GM23248 (cell line): ENCODE results near the gene PRR23B. TPM values are rescaled to one million over a fixed set of nuclear protein-coding genes. Genes with fewer than 3 reads are reported as not detected.

Experiments used
- DNase-seq: peaks from one replicate; pipeline ENCODE4 v3.0.0-alpha.2; 2015
- H2AFZ ChIP-seq: fragments of 200-600 bp; sonication (generic); 2 replicates; pipeline ENCODE4 v1.6.1; 2016; ENCODE audit warnings: antibody characterized with exemption
- H3F3A ChIP-seq: fragments of 200-600 bp; sonication (generic); 2 replicates; pipeline ENCODE4 v1.6.1; 2016; ENCODE audit warnings: mild to moderate bottlenecking, antibody characterized with exemption, mixed run types; ENCODE audit not compliant: insufficient read depth
- H3K27ac ChIP-seq: fragments of 200-600 bp; sonication (generic); 2 replicates; pipeline ENCODE4 v1.5.1; 2016; ENCODE audit warnings: mild to moderate bottlenecking
- H3K27me3 ChIP-seq: fragments of 200-600 bp; sonication (generic); replicated peaks from 2 replicates; pipeline ENCODE4 v1.6.1; 2016; ENCODE audit warnings: mild to moderate bottlenecking; ENCODE audit not compliant: insufficient read depth
- H3K36me3 ChIP-seq: fragments of 200-600 bp; sonication (generic); 2 replicates; pipeline ENCODE4 v1.6.1; 2016; ENCODE audit warnings: low read depth, mild to moderate bottlenecking
- H3K4me1 ChIP-seq: fragments of 200-600 bp; sonication (generic); 2 replicates; pipeline ENCODE4 v1.6.1; 2016; ENCODE audit warnings: mild to moderate bottlenecking; ENCODE audit not compliant: insufficient read depth
- H3K4me2 ChIP-seq: fragments of 200-600 bp; sonication (generic); one replicate; pipeline ENCODE4 v1.6.1; 2016; ENCODE audit warnings: mild to moderate bottlenecking; ENCODE audit not compliant: unreplicated experiment
- H3K4me3 ChIP-seq: fragments of 200-600 bp; sonication (generic); 2 replicates; pipeline ENCODE4 v1.5.1; 2016; ENCODE audit warnings: mild to moderate bottlenecking
- H3K79me2 ChIP-seq: fragments of 200-600 bp; sonication (generic); 2 replicates; pipeline ENCODE4 v1.6.1; 2016; ENCODE audit warnings: mild to moderate bottlenecking; ENCODE audit not compliant: insufficient read depth
- H3K9ac ChIP-seq: fragments of 200-600 bp; sonication (generic); 2 replicates; pipeline ENCODE4 v1.6.1; 2016; ENCODE audit warnings: mild to moderate bottlenecking
- H3K9me2 ChIP-seq: fragments of 200-600 bp; sonication (generic); 2 replicates; pipeline ENCODE4 v1.6.1; 2016; ENCODE audit warnings: mixed run types, mild to moderate bottlenecking, moderate library complexity; ENCODE audit not compliant: insufficient read depth
- H3K9me3 ChIP-seq: fragments of 200-600 bp; sonication (generic); one replicate; pipeline ENCODE4 v1.6.1; 2017; ENCODE audit warnings: low read depth
- H4K20me1 ChIP-seq: fragments of 200-600 bp; sonication (generic); 2 replicates; pipeline ENCODE4 v1.6.0; 2016; ENCODE audit not compliant: insufficient read depth
- EZH2 ChIP-seq: fragments of 200-600 bp; sonication (generic); IDR thresholded peaks from 2 replicates; pipeline ENCODE4 v1.6.1; 2018; ENCODE audit warnings: antibody characterized with exemption, mild to moderate bottlenecking; ENCODE audit not compliant: insufficient read depth, poor library complexity, severe bottlenecking
- EZH2phosphoT487 ChIP-seq: fragments of 200-600 bp; sonication (generic); IDR thresholded peaks from 2 replicates; pipeline ENCODE4 v1.6.1; 2018; ENCODE audit warnings: antibody characterized with exemption, moderate library complexity, mild to moderate bottlenecking, low read depth; ENCODE audit not compliant: insufficient read depth
- whole genome bisulfite sequencing, 2 experiments: methylation state at CpG; one replicate each; pipeline ENCODE4 v1.1.6; 2015 to 2017; ENCODE audit warnings: low lambda C conversion rate in 2 of 2, low coverage in 1 of 2; ENCODE audit errors: missing lambda C conversion rate in 2 of 2; 5-methylcytosine and 5-hydroxymethylcytosine counted together
- in situ Hi-C: fragments of 300-500 bp; cut with MboI; formaldehyde crosslinking; loops from 2 replicates; pipeline ENCODE4 v1.15.0; 2020
- polyA plus RNA-seq: library from polyadenylated mRNA; unstranded; fragments of >200 nt; fragmentation: Nextera tagmentation; extraction: Ambion mirVana; gene quantifications from 2 replicates; pipeline ENCODE4 v1.2.1, GENCODE V29; 2016
- total RNA-seq: library from RNA; depleted of rRNA; stranded (reverse); fragments of >200 nt; shearing (Covaris generic); gene quantifications from 2 replicates; pipeline ENCODE4 v1.2.3, GENCODE V29; 2014; rRNA removed

The PRR23B gene
- total and polyA plus RNA-seq, 2 experiments from 2014 or later: not detected

DNA sequence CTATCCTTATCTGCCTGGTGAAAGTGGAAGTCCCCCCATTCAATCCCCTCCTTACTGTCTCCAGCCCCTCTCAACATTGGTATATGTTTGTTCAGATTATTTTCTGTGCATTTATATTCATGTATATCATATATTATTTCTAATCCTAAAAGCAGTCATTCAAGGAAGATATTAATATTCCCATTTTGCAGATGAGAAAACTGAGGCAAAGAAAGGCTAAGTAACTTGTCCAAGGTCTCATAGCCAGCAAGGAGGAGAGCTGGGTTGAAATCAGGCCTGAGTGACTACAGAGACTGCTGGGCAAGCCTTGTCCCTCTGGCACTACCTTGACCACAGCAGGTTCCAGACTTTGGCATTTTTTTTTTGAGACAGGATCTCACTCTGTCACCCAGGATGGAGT lies 44.7 kb downstream of the PRR23B start:
- in situ Hi-C loops: no loop called here
- Histone ChIP-seq H3K36me3 (no peaks in the 10 kb centered on the region), H3K79me2 (no peaks in the 10 kb centered on the region), H3K4me3 (no peak overlapping the region), H3K27me3 (peaks cover 6% of the 10 kb centered on the region; the same call in 1 of the 2 replicates), H4K20me1 (no peaks in the 10 kb centered on the region), H3F3A (no peaks in the 10 kb centered on the region), H3K9me2 (no peaks in the 10 kb centered on the region), H2AFZ (no peak overlapping the region), H3K4me2 (no peak overlapping the region), H3K9ac (no peak overlapping the region), H3K4me1 (no peaks in the 10 kb centered on the region), H3K9me3 (no peaks in the 10 kb centered on the region), H3K27ac (no peak overlapping the region)
- TF ChIP-seq EZH2phosphoT487 (no peak), EZH2 (no peak)
- DNase-seq: no peak

DNA sequence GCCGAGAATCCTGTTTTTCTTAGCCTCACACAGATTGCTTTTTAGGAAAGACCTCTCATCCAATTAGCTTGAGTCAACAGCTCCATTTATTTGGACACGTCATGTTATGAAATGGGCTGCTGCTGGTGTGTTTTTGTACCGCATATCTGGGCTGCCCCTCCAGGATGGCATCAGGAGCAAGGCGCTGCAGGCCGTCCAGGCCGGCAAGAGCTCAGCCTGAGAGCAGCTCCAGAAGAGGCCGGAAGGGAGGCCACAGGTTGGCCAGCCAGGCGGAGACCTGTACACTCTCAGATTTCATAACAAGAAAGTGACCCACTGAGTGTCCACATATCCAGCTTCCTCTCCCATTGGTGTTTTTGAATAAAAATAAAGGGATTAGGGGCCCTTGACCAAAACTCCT lies 45.4 kb downstream of the PRR23B start:
- no peak overlapping the region for H3K4me2 ChIP-seq
- no peak overlapping the region for H3K9ac ChIP-seq
- 97 to 98% methylated on average over 8 of the region's 8 CpGs for WGBS, 2 experiments
- TF ChIP-seq EZH2: no peak
- no peak for TF ChIP-seq EZH2phosphoT487
- H3K27me3 ChIP-seq: peaks cover 9% of the 10 kb centered on the region; the same call in 1 of the 2 replicates
- no peak overlapping the region for H3K27ac ChIP-seq
- DNase-seq: no peak
- no peaks in the 10 kb centered on the region for H3K9me3 ChIP-seq
- no peaks in the 10 kb centered on the region for H3K36me3 ChIP-seq
- in situ Hi-C loops: no loop called here
- H4K20me1 ChIP-seq: no peaks in the 10 kb centered on the region
- H3K4me1 ChIP-seq: no peaks in the 10 kb centered on the region
- no peaks in the 10 kb centered on the region for H3K79me2 ChIP-seq
- H3F3A ChIP-seq: no peaks in the 10 kb centered on the region
- no peaks in the 10 kb centered on the region for H3K9me2 ChIP-seq
- no peak overlapping the region for H3K4me3 ChIP-seq
- no peak overlapping the region for H2AFZ ChIP-seq

DNA sequence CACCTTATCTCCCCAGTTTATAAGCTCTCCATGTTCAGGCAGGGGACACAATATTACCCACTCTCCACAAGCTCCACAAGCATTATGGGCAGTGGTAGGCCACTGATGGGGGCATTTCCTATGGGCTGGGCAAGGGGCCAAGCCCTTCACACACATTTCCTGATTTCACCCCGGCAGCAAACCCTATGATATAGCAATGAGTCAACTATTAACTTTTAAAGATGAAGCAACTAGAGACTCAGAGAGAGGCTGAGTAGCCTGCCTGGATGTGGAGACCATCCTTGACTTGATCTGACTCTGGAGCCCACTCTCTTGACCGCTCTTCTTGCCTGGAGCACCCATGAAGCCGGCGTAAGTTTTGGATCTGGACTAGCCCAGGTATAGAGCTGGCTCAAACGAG lies 46.3 kb downstream of the PRR23B start:
- Histone ChIP-seq H4K20me1 (no peaks in the 10 kb centered on the region), H3K27ac (no peak overlapping the region), H3K9me3 (no peaks in the 10 kb centered on the region), H3K4me3 (no peak overlapping the region), H3K36me3 (no peaks in the 10 kb centered on the region), H3K9ac (no peak overlapping the region), H3K79me2 (no peaks in the 10 kb centered on the region), H3K27me3 (peaks cover 15% of the 10 kb centered on the region; the same call in 1 of the 2 replicates), H3K4me2 (no peak overlapping the region), H3K9me2 (no peaks in the 10 kb centered on the region), H2AFZ (no peak overlapping the region), H3K4me1 (no peaks in the 10 kb centered on the region), H3F3A (no peaks in the 10 kb centered on the region)
- in situ Hi-C loops: no loop called here
- WGBS, 2 experiments: 46 to 48% methylated on average over 5 of the region's 5 CpGs
- peak; percentile 67 for DNase-seq
- TF ChIP-seq EZH2phosphoT487 (no peak), EZH2 (no peak)

DNA sequence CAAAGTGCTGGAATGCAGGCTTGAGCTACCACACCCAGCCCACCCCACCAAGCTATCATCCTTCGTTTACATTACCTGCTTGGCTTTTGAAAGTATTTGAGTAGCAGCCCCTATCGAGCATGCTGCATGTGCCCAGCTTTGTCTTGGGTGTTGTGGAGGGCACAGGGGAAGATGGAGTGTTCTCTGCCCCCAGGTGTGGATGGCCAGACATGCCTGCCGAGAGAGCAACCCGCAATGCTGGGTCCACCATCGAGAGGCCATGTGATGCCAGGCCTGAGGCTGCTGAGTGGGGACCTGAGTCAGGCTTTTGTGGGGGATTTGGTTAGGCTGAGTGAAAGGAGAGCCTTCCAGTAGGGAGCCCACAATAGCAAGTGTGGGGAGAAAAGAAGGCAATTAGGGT lies 47.8 kb downstream of the PRR23B start:
- TF ChIP-seq EZH2phosphoT487 (no peak), EZH2 (no peak)
- H3K4me1 ChIP-seq: no peaks in the 10 kb centered on the region
- in situ Hi-C loops: no loop called here
- H3K9me2 ChIP-seq: no peaks in the 10 kb centered on the region
- no peak for DNase-seq
- peaks cover 16% of the 10 kb centered on the region; the same call in 1 of the 2 replicates for H3K27me3 ChIP-seq
- H3K27ac ChIP-seq: no peak overlapping the region
- H2AFZ ChIP-seq: no peak overlapping the region
- no peak overlapping the region for H3K9ac ChIP-seq
- H4K20me1 ChIP-seq: no peaks in the 10 kb centered on the region
- no peaks in the 10 kb centered on the region for H3K9me3 ChIP-seq
- H3K79me2 ChIP-seq: no peaks in the 10 kb centered on the region
- H3K4me3 ChIP-seq: no peak overlapping the region
- H3K36me3 ChIP-seq: no peaks in the 10 kb centered on the region
- H3F3A ChIP-seq: no peaks in the 10 kb centered on the region
- H3K4me2 ChIP-seq: no peak overlapping the region
- WGBS, 2 experiments: 76 to 85% methylated on average over 5 of the region's 5 CpGs

DNA sequence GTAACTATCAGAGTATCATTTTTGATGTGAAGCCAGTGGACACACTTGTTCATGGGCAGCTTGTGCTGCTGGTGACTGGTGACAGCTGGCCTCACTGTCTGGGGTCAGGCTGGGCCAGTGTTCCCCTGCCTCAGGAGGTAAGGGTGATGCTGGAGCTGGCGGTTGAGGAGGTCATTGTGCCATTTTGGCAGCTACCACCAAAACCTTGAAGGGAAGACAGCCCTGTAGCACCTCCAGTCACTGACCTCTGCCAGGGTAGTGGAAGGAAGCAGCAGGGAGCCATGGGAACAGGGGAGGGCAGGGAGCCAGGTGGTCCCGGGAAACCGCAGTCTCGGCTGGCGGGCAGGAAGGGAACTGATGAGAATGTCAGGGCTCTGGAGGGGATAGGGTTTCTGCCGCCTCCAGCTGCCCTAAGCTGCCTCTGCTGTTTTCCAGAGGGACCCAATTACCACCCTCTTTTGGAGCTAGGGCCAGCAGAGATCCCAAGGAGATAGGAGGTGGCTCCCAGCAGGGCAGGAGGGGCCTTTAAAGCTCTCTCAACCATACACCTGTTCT lies 48.9 kb downstream of the PRR23B start:
- H3K27ac ChIP-seq: no peak overlapping the region
- no peak overlapping the region for H3K4me3 ChIP-seq
- H3K27me3 ChIP-seq: peaks cover 16% of the 10 kb centered on the region; the same call in 1 of the 2 replicates
- 60 to 61% methylated on average over 6 of the region's 6 CpGs for WGBS, 2 experiments
- H3K9ac ChIP-seq: no peak overlapping the region
- DNase-seq: no peak
- H2AFZ ChIP-seq: no peak overlapping the region
- no peaks in the 10 kb centered on the region for H3F3A ChIP-seq
- no peaks in the 10 kb centered on the region for H3K9me3 ChIP-seq
- no peaks in the 10 kb centered on the region for H3K79me2 ChIP-seq
- in situ Hi-C loops: no loop called here
- no peak overlapping the region for H3K4me2 ChIP-seq
- H4K20me1 ChIP-seq: no peaks in the 10 kb centered on the region
- no peaks in the 10 kb centered on the region for H3K9me2 ChIP-seq
- TF ChIP-seq EZH2phosphoT487 (no peak), EZH2 (no peak)
- H3K4me1 ChIP-seq: no peaks in the 10 kb centered on the region
- H3K36me3 ChIP-seq: no peaks in the 10 kb centered on the region

Other genes starting within 250 kb of the PRR23B start
- 4.8 TPM in 2 replicates for gene PIK3CB, start 186.0 kb downstream of the PRR23B start, total RNA-seq
- gene PIK3CB, start 186.0 kb downstream of the PRR23B start, polyA plus RNA-seq: 6.4 and 7.2 TPM in 2 replicates
- 3.6 and 3.7 TPM in 2 replicates for gene FOXL2, start 73.8 kb downstream of the PRR23B start, total RNA-seq
- 0.71 and 0.85 TPM in 2 replicates for gene FOXL2, start 73.8 kb downstream of the PRR23B start, polyA plus RNA-seq
- 0.54 and 2.5 TPM in 2 replicates for gene FOXL2NB, start 73.7 kb downstream of the PRR23B start, total RNA-seq
- 1.2 and 1.5 TPM in 2 replicates for gene FOXL2NB, start 73.7 kb downstream of the PRR23B start, polyA plus RNA-seq
- not detected in 2 replicates for gene PRR23A, start 14.7 kb downstream of the PRR23B start, total RNA-seq
- gene PRR23A, start 14.7 kb downstream of the PRR23B start, polyA plus RNA-seq: not detected in 2 replicates
- not detected in 2 replicates for gene PRR23C, start 24.0 kb upstream of the PRR23B start, total RNA-seq
- gene PRR23C, start 24.0 kb upstream of the PRR23B start, polyA plus RNA-seq: not detected in 2 replicates